NCI-H1930 (cell line): Measurements from ENCODE around the gene XPR1.

Source experiments
- DNase-seq, 2 experiments: peaks; one replicate each; lab custom pipeline; 2025; lab: John Stamatoyannopoulos, UW

XPR1 gene

GRCh38 chr1:180631766-180632325, at the start of gene XPR1:
TSS of gene XPR1 (plus strand) at chr1:180632022. CDS start at chr1:180632202, 180 bp downstream.
- DNase-seq = peak; percentile 97 to 98

- DNase-seq = no peak
Observed at GRCh38 chr1:180584869-180585268, 47.0 kb upstream of the XPR1 start.

- DNase-seq = no peak
Observed at GRCh38 chr1:180585994-180586359, 45.8 kb upstream of the XPR1 start.

GRCh38 chr1:180586671-180587155, 45.1 kb upstream of the XPR1 start:
- no peak for DNase-seq

GRCh38 chr1:180588121-180588520, 43.7 kb upstream of the XPR1 start:
- DNase-seq = no peak

- no peak for DNase-seq
Observed at GRCh38 chr1:180590889-180591288, 40.9 kb upstream of the XPR1 start.

- no peak for DNase-seq
Observed at GRCh38 chr1:180593382-180593781, 38.4 kb upstream of the XPR1 start.

- DNase-seq = no peak
Observed at GRCh38 chr1:180594723-180595122, 37.1 kb upstream of the XPR1 start.

- no peak for DNase-seq
Observed at GRCh38 chr1:180595966-180596365, 35.9 kb upstream of the XPR1 start.

- DNase-seq = no peak
Observed at GRCh38 chr1:180597520-180597919, 34.3 kb upstream of the XPR1 start.

GRCh38 chr1:180598333-180598974, 33.4 kb upstream of the XPR1 start:
- DNase-seq = no peak

- no peak for DNase-seq
Observed at GRCh38 chr1:180600343-180600742, 31.5 kb upstream of the XPR1 start.

GRCh38 chr1:180601512-180601911, 30.3 kb upstream of the XPR1 start:
- DNase-seq = no peak

GRCh38 chr1:180603223-180603849, 28.5 kb upstream of the XPR1 start:
- DNase-seq = no peak

GRCh38 chr1:180603850-180604226, 28.0 kb upstream of the XPR1 start:
- no peak for DNase-seq

- DNase-seq = no peak
Observed at GRCh38 chr1:180606155-180606554, 25.7 kb upstream of the XPR1 start.

- no peak for DNase-seq
Observed at GRCh38 chr1:180609643-180610555, 21.9 kb upstream of the XPR1 start.

GRCh38 chr1:180610556-180611015, 21.2 kb upstream of the XPR1 start:
- no peak for DNase-seq

GRCh38 chr1:180611016-180611930, 20.5 kb upstream of the XPR1 start:
- DNase-seq = no peak

GRCh38 chr1:180612632-180613031, 19.2 kb upstream of the XPR1 start:
- DNase-seq = no peak

GRCh38 chr1:180614730-180615129, 17.1 kb upstream of the XPR1 start:
- no peak for DNase-seq
